T-cell (primary cell): Measurements from ENCODE around the gene TTLL11. TPM values are rescaled to one million over a fixed set of nuclear protein-coding genes. Genes with fewer than 3 reads are reported as not detected.

Experiments
- ATAC-seq, 4 experiments: fragments of 200-7000 bp in 3 of 4; fragments of 150-1000 bp in 1 of 4; cut with Tn5 transposase; replicated peaks in 1 of 4; 1 replicate in 3 of 4; 2 replicates in 1 of 4; pipeline ENCODE4 v1.10.0; 2021; ENCODE audit warnings: moderate library complexity in 3 of 4, mild to moderate bottlenecking in 2 of 4, moderate number of reproducible peaks in 1 of 4
- CTCF ChIA-PET, 2 donors: fragments of 300-600 bp; sonication (Branson Sonifier 250); formaldehyde crosslinking; loops; one replicate each; lab custom pipeline; 2022; ENCODE audit warnings: antibody characterized with exemption in 2 of 2; lab: Charles Lee
- POLR2A ChIA-PET, 2 donors: fragments of 300-600 bp; sonication (Branson Sonifier 250); formaldehyde crosslinking; loops; one replicate each; lab custom pipeline; 2022; ENCODE audit warnings: antibody characterized with exemption in 2 of 2; lab: Charles Lee
- DNase-seq, 35 experiments: peaks; one replicate each; pipeline versions ENCODE4 v3.0.0 to v3.0.0-alpha.2; 2013 to 2023
- H3K27ac ChIP-seq: one replicate; pipeline ENCODE4 v1.5.1; 2013; ENCODE audit warnings: low read length
- H3K27me3 ChIP-seq, 2 experiments: replicated peaks in 1 of 2; 1 replicate in 1 of 2; 2 replicates in 1 of 2; pipeline versions ENCODE4 v1.6.1 to v1.7.0; 2013; ENCODE audit warnings: low read length in 1 of 2, mixed read lengths in 1 of 2; ENCODE audit not compliant: control insufficient read depth in 2 of 2, insufficient read depth in 2 of 2; ENCODE audit errors: extremely low read depth in 1 of 2
- H3K36me3 ChIP-seq, 2 donors: 1 replicate in 1 of 2; 2 replicates in 1 of 2; pipeline versions ENCODE4 v1.6.1 to v1.7.0; 2013; ENCODE audit warnings: low read length in 1 of 2; ENCODE audit not compliant: control insufficient read depth in 2 of 2, insufficient read depth in 1 of 2; ENCODE audit errors: extremely low read depth in 1 of 2
- H3K4me1 ChIP-seq, 2 experiments: 1 replicate in 1 of 2; 2 replicates in 1 of 2; pipeline versions ENCODE4 v1.6.1 to v1.7.0; 2013; ENCODE audit warnings: low read length in 2 of 2, mixed read lengths in 1 of 2; ENCODE audit not compliant: insufficient read depth in 2 of 2, control insufficient read depth in 1 of 2; ENCODE audit errors: extremely low read depth in 1 of 2
- H3K4me3 ChIP-seq, 2 donors: 1 replicate in 1 of 2; 2 replicates in 1 of 2; pipeline versions ENCODE4 v1.5.1 to v1.7.0; 2013; ENCODE audit warnings: mild to moderate bottlenecking in 2 of 2, low read length in 1 of 2, moderate library complexity in 1 of 2; ENCODE audit not compliant: control insufficient read depth in 1 of 2; ENCODE audit errors: extremely low read depth in 1 of 2
- H3K9me3 ChIP-seq: 2 replicates; pipeline ENCODE4 v1.7.0; 2013
- H3K27ac Mint-ChIP-seq, 2 donors: one replicate each; pipeline ENCODE4 v1.8.0; 2020 to 2021; ENCODE audit warnings: mild to moderate bottlenecking in 2 of 2, mixed read lengths in 2 of 2
- H3K27me3 Mint-ChIP-seq, 2 donors: one replicate each; pipeline ENCODE4 v1.8.0; 2021 to 2022; ENCODE audit warnings: mixed read lengths in 2 of 2
- H3K36me3 Mint-ChIP-seq: one replicate; pipeline ENCODE4 v1.8.0; 2021; ENCODE audit warnings: mixed read lengths
- H3K4me1 Mint-ChIP-seq, 3 donors: one replicate each; pipeline ENCODE4 v1.8.0; 2020 to 2022; ENCODE audit warnings: mixed read lengths in 3 of 3, mild to moderate bottlenecking in 1 of 3
- H3K4me3 Mint-ChIP-seq, 3 donors: one replicate each; pipeline ENCODE4 v1.8.0; 2020 to 2022; ENCODE audit warnings: mild to moderate bottlenecking in 3 of 3, mixed read lengths in 3 of 3, moderate library complexity in 3 of 3
- H3K9me3 Mint-ChIP-seq, 3 donors: one replicate each; pipeline ENCODE4 v1.8.0; 2020 to 2022; ENCODE audit warnings: mixed read lengths in 3 of 3
- WGBS: methylation state at CpG from one replicate; pipeline ENCODE4 v1.1.5; 2013; ENCODE audit warnings: missing lambda C conversion rate; ENCODE audit not compliant: insufficient coverage; 5-methylcytosine and 5-hydroxymethylcytosine counted together
- total RNA-seq, 35 experiments: library from RNA in 6 of 35; stranded (reverse) in 6 of 35; fragments of 120-200 nt in 1 of 35; gene quantifications; one replicate each; pipeline versions ENCODE4 v1.2.1 to v1.2.4 and lab custom pipeline; 2013 to 2026

TTLL11 gene
- total RNA-seq, 5 donors from 2014 or later (not counting 1 experiment from before 2014, with no cell fraction given), result 3.4 to 4.8 (median 4.6) TPM

- POLR2A ChIA-PET, result no interaction called here
- H3K27me3 Mint-ChIP-seq, result no peaks in the 10 kb centered on the region
These were observed 166.7 kb downstream of the TTLL11 start for GRCh38 chr9:121926351-121926801.

GRCh38 chr9:121925935-121926334, 167.2 kb downstream of the TTLL11 start:
- Histone ChIP-seq H3K4me1 (no peaks in the 10 kb centered on the region), H3K4me3 (no peak overlapping the region), H3K27ac (no peak overlapping the region), H3K9me3 (no peaks in the 10 kb centered on the region), H3K36me3 (no peaks in the 10 kb centered on the region), H3K27me3 (no peaks in the 10 kb centered on the region)
- CTCF ChIA-PET, result no interaction called here
- H3K9me3 Mint-ChIP-seq, result no peaks in the 10 kb centered on the region
- no peak overlapping the region for H3K27ac Mint-ChIP-seq
- H3K4me3 Mint-ChIP-seq, result no peak overlapping the region
- WGBS, result 47% methylated on average over 8 of the region's 12 CpGs
- H3K36me3 Mint-ChIP-seq, result no peaks in the 10 kb centered on the region
- DNase-seq (no peak), ATAC-seq (no peak)
- no peaks in the 10 kb centered on the region for H3K4me1 Mint-ChIP-seq
- POLR2A ChIA-PET, result no interaction called here
- H3K27me3 Mint-ChIP-seq, result no peaks in the 10 kb centered on the region

More at GRCh38 chr9:121926351-121926801, 166.7 kb downstream of the TTLL11 start:
- no peaks in the 10 kb centered on the region for H3K9me3 Mint-ChIP-seq
- H3K4me1 Mint-ChIP-seq, result no peaks in the 10 kb centered on the region
- 87% methylated on average over 9 of the region's 10 CpGs for WGBS
- Histone ChIP-seq H3K9me3 (no peaks in the 10 kb centered on the region), H3K4me3 (no peak overlapping the region), H3K4me1 (no peaks in the 10 kb centered on the region), H3K27ac (no peak overlapping the region), H3K27me3 (no peaks in the 10 kb centered on the region), H3K36me3 (no peaks in the 10 kb centered on the region)
- CTCF ChIA-PET, result no interaction called here
- no peaks in the 10 kb centered on the region for H3K36me3 Mint-ChIP-seq
- H3K4me3 Mint-ChIP-seq, result no peak overlapping the region
- no peak overlapping the region for H3K27ac Mint-ChIP-seq
- ATAC-seq, result no peak
- DNase-seq, result no peak

GRCh38 chr9:121924700-121925099, 168.4 kb downstream of the TTLL11 start:
- H3K27ac Mint-ChIP-seq, result no peak overlapping the region
- H3K9me3 Mint-ChIP-seq, result no peaks in the 10 kb centered on the region
- Histone ChIP-seq H3K4me1 (no peaks in the 10 kb centered on the region), H3K36me3 (no peaks in the 10 kb centered on the region), H3K27me3 (no peaks in the 10 kb centered on the region), H3K4me3 (no peak overlapping the region), H3K27ac (no peak overlapping the region), H3K9me3 (no peaks in the 10 kb centered on the region)
- CTCF ChIA-PET, result no interaction called here
- no peak overlapping the region for H3K4me3 Mint-ChIP-seq
- H3K36me3 Mint-ChIP-seq, result no peaks in the 10 kb centered on the region
- WGBS, result no CpG with 5 or more reads among the region's 4 CpGs
- DNase-seq (no peak), ATAC-seq (no peak)
- H3K4me1 Mint-ChIP-seq, result no peaks in the 10 kb centered on the region
- POLR2A ChIA-PET, result interaction anchor here in 1 of 2 donors (0.7 kb wide), 1 partner anchor 11 kb away, joined by 8 read pairs; no protein-coding TSS in a partner anchor
- no peaks in the 10 kb centered on the region for H3K27me3 Mint-ChIP-seq

- Histone ChIP-seq H3K4me1 (no peaks in the 10 kb centered on the region), H3K4me3 (no peak overlapping the region), H3K36me3 (no peaks in the 10 kb centered on the region), H3K27ac (no peak overlapping the region), H3K27me3 (no peaks in the 10 kb centered on the region), H3K9me3 (no peaks in the 10 kb centered on the region)
- no peaks in the 10 kb centered on the region for H3K36me3 Mint-ChIP-seq
- ATAC-seq (no peak), DNase-seq (no peak)
- H3K4me3 Mint-ChIP-seq, result no peak overlapping the region
- H3K4me1 Mint-ChIP-seq, result no peaks in the 10 kb centered on the region
- no peak overlapping the region for H3K27ac Mint-ChIP-seq
- 86% methylated on average over 1 of the region's 1 CpG for WGBS
- H3K27me3 Mint-ChIP-seq, result no peaks in the 10 kb centered on the region
- H3K9me3 Mint-ChIP-seq, result no peaks in the 10 kb centered on the region
- ChIA-PET CTCF (no interaction called here), POLR2A (interaction anchor here in 1 of 2 donors (0.6 kb wide), 1 partner anchor 1265 kb away, joined by 3 read pairs; no protein-coding TSS in a partner anchor)
These were observed 171.7 kb downstream of the TTLL11 start for GRCh38 chr9:121921444-121921843.

- H3K27ac Mint-ChIP-seq, result no peak overlapping the region
These were observed 175.5 kb downstream of the TTLL11 start for GRCh38 chr9:121917375-121918335.

GRCh38 chr9:121915304-121915625, 177.8 kb downstream of the TTLL11 start:
- H3K9me3 ChIP-seq, result no peaks in the 10 kb centered on the region
- no peak overlapping the region for H3K4me3 ChIP-seq
- no peaks in the 10 kb centered on the region for H3K36me3 ChIP-seq
- Mint-ChIP-seq H3K9me3 (no peaks in the 10 kb centered on the region), H3K27me3 (no peaks in the 10 kb centered on the region), H3K4me1 (no peaks in the 10 kb centered on the region), H3K4me3 (no peak overlapping the region), H3K36me3 (peaks cover 3% of the 10 kb centered on the region), H3K27ac (no peak overlapping the region)
- WGBS, result 80% methylated on average over 1 of the region's 4 CpGs
- ATAC-seq, result no peak
- ChIA-PET CTCF (no interaction called here), POLR2A (no interaction called here)
- no peak overlapping the region for H3K27ac ChIP-seq
- H3K4me1 ChIP-seq, result no peaks in the 10 kb centered on the region
- peaks cover 0 to 5% of the 10 kb centered on the region in 2 experiments for H3K27me3 ChIP-seq
- no peak for DNase-seq

More at GRCh38 chr9:121917375-121918335, 175.5 kb downstream of the TTLL11 start:
- no peak overlapping the region for H3K27ac ChIP-seq
- Mint-ChIP-seq H3K4me1 (no peaks in the 10 kb centered on the region), H3K9me3 (no peaks in the 10 kb centered on the region), H3K36me3 (peaks cover 3% of the 10 kb centered on the region), H3K27me3 (no peaks in the 10 kb centered on the region), H3K4me3 (no peak overlapping the region)
- ChIA-PET POLR2A (no interaction called here), CTCF (no interaction called here)
- no peaks in the 10 kb centered on the region for H3K9me3 ChIP-seq
- no peak overlapping the region for H3K4me3 ChIP-seq
- 84% methylated on average over 3 of the region's 4 CpGs for WGBS
- no peaks in the 10 kb centered on the region for H3K36me3 ChIP-seq
- no peak for DNase-seq
- H3K4me1 ChIP-seq, result no peaks in the 10 kb centered on the region
- peaks cover 0 to 5% of the 10 kb centered on the region in 2 experiments for H3K27me3 ChIP-seq
- ATAC-seq, result no peak
